PFSK-1 (cell line): ENCODE data around the gene LRRC7.

Source experiments
- FOXP2 ChIP-seq: optimal IDR thresholded peaks from 2 replicates; pipeline ENCODE3; 2011; ENCODE audit warnings: borderline replicate concordance, control low read depth, inconsistent platforms; ENCODE audit not compliant: insufficient read depth; ENCODE audit errors: extremely low read length, extremely low read depth
- POLR2AphosphoS5 ChIP-seq: IDR thresholded peaks from 2 replicates; pipeline ENCODE4 v1.6.1; 2012; ENCODE audit warnings: low read depth, mild to moderate bottlenecking, control low read depth, low read length, moderate library complexity
- SIN3A ChIP-seq: IDR thresholded peaks from 2 replicates; pipeline ENCODE4 v1.6.1; 2012; ENCODE audit warnings: mild to moderate bottlenecking, low read length, moderate library complexity, borderline replicate concordance; ENCODE audit not compliant: insufficient read depth
- TAF1 ChIP-seq: IDR thresholded peaks from 2 replicates; pipeline ENCODE4 v1.6.1; 2012; ENCODE audit warnings: low read length, control low read depth, borderline replicate concordance; ENCODE audit not compliant: insufficient read depth
- TF ChIP-seq, protein P1 (sequence below), 2 experiments: IDR thresholded peaks; 2 replicates each; pipeline versions ENCODE4 v1.6.1 to v1.8.0; 2011 to 2012; ENCODE audit warnings: low read depth in 2 of 2, low read length in 2 of 2, control low read depth in 1 of 2, inconsistent platforms in 1 of 2, mild to moderate bottlenecking in 1 of 2, moderate library complexity in 1 of 2; ENCODE audit not compliant: insufficient read depth in 1 of 2

LRRC7 gene

DNA sequence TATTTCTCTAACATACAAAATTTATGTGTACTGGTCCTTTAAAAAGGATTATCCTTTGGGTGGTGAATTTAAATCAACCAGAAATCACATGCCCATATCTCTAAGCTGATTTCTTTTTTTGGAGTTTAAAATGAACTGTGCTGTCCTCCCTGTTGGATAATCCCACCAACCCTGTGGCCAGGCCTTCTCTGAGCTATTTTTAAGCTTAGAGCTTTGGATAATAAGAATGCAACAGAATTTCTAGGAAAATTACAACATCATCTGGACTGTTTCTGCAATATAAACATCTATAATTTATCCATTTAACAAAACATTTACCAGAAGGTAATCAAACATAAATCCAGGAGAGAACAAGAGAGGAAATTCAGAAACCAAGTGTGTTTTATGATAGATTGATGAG is 549.3 kb downstream of the LRRC7 start:
- no peak for TF ChIP-seq FOXP2
- TF ChIP-seq, protein P1, sequence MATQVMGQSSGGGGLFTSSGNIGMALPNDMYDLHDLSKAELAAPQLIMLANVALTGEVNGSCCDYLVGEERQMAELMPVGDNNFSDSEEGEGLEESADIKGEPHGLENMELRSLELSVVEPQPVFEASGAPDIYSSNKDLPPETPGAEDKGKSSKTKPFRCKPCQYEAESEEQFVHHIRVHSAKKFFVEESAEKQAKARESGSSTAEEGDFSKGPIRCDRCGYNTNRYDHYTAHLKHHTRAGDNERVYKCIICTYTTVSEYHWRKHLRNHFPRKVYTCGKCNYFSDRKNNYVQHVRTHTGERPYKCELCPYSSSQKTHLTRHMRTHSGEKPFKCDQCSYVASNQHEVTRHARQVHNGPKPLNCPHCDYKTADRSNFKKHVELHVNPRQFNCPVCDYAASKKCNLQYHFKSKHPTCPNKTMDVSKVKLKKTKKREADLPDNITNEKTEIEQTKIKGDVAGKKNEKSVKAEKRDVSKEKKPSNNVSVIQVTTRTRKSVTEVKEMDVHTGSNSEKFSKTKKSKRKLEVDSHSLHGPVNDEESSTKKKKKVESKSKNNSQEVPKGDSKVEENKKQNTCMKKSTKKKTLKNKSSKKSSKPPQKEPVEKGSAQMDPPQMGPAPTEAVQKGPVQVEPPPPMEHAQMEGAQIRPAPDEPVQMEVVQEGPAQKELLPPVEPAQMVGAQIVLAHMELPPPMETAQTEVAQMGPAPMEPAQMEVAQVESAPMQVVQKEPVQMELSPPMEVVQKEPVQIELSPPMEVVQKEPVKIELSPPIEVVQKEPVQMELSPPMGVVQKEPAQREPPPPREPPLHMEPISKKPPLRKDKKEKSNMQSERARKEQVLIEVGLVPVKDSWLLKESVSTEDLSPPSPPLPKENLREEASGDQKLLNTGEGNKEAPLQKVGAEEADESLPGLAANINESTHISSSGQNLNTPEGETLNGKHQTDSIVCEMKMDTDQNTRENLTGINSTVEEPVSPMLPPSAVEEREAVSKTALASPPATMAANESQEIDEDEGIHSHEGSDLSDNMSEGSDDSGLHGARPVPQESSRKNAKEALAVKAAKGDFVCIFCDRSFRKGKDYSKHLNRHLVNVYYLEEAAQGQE (IDR thresholded peaks at IDR 0.05; ENCODE audit: insufficient read depth in 1 of 2, low read depth in 2 of 2, low read length in 2 of 2) = no peak
- TF ChIP-seq POLR2AphosphoS5 = no peak
- TF ChIP-seq TAF1 = no peak
- no peak for TF ChIP-seq SIN3A

DNA sequence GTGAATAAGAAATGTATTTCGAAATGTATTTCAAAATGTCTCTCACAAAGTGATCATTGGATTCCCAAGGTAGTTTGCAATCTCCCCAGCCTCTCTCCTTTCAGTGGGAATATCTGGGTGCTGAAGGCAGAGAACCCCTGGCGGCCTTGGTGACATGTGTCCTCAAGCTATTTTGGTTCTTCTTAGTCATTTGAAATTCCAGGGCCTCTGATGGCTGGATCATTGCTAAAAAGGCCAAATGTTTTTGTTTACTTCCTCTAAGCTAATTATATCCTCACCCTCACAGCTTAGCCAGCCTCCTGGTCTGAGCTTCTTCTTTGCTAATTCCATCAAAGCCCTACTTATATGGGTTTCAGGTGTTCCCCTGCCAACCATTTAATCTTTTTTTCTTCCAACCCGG is 566.4 kb downstream of the LRRC7 start:
- no peak for TF ChIP-seq TAF1
- no peak for TF ChIP-seq FOXP2
- TF ChIP-seq, protein P1 (IDR thresholded peaks at IDR 0.05; ENCODE audit: insufficient read depth in 1 of 2, low read depth in 2 of 2, low read length in 2 of 2) = no peak
- TF ChIP-seq SIN3A = no peak
- no peak for TF ChIP-seq POLR2AphosphoS5

DNA sequence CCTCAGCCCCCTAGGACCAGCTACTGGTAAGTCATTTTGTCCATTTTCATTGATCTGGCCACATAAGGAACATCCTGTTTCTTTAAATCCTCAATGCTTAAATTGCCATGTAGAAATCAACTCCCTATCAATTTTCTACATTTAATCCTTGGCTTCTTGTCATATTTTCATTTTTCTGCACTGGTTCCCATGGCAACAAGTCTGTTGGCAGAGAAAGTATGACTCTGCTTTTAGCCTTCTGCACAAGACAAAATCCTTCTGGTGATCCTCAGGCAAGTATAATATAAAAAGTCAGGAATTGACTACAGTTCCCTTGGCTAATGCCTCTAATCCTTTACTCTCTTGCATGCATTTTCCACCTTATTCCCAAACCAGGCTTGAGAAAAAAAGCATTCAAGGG is 572.6 kb downstream of the LRRC7 start:
- TF ChIP-seq FOXP2 = no peak
- TF ChIP-seq POLR2AphosphoS5 = no peak
- no peak for TF ChIP-seq SIN3A
- TF ChIP-seq, protein P1 (IDR thresholded peaks at IDR 0.05; ENCODE audit: insufficient read depth in 1 of 2, low read depth in 2 of 2, low read length in 2 of 2) = no peak
- TF ChIP-seq TAF1 = no peak

DNA sequence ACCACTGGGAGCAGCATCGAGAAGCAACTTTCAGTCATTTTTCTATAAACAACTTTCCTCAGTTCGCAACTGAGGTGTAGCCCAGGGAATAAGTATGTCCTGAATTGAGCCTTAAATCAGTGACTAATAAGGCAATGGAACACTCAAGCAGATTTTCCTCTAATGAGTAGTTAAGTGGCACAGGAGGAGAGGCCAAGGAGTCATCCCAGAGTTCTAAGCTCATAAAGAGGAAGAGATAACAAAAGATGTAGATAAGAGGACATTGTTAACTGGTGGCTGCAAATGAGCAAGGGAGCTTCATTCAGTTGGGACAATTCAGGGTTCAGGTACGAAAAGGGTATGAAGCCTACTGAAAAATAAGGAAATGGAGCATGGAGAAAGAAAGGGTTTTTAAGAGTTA is 573.2 kb downstream of the LRRC7 start:
- TF ChIP-seq, protein P1 (IDR thresholded peaks at IDR 0.05; ENCODE audit: insufficient read depth in 1 of 2, low read depth in 2 of 2, low read length in 2 of 2) = no peak
- TF ChIP-seq TAF1 (no peak), POLR2AphosphoS5 (no peak), FOXP2 (no peak), SIN3A (no peak)

DNA sequence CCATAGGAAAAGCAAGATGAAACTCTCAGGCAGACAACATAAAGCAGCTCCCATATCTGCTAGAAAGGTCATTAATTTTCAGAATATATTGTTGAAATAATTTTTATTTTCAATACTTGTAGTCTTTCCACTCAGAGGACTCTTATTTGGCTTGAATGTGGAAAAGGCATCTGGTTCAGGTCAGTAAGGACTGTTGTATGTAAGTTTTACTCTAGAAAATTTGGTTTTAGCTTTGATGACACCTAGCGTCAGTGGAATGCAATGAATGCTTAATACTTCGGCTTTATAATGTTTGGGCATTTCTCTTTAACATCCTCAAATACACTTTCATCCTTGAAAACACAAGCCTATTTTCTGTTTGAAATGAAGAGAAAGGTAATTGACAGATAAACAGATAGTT is 574.4 kb downstream of the LRRC7 start:
- TF ChIP-seq, protein P1 (IDR thresholded peaks at IDR 0.05; ENCODE audit: insufficient read depth in 1 of 2, low read depth in 2 of 2, low read length in 2 of 2) = no peak
- TF ChIP-seq TAF1 (no peak), SIN3A (no peak), FOXP2 (no peak), POLR2AphosphoS5 (no peak)
